HPDE6-E6E7 (cell line): Measurements from ENCODE around the gene TMEM259.
"Not testable (repeated sequence)": the region's sequence is repeated elsewhere in the genome, so short reads cannot be mapped to it uniquely, and the experiment has no call there.

Experiments
- DNase-seq: peaks from one replicate; pipeline ENCODE4 v3.0.0; 2011; ENCODE audit warnings: missing footprints; ENCODE audit errors: extremely low spot score

TMEM259 gene

GRCh38 chr19:1040476-1041271 lies 19.8 kb upstream of the TMEM259 start:
- DNase-seq, result peak; percentile 100

DNA sequence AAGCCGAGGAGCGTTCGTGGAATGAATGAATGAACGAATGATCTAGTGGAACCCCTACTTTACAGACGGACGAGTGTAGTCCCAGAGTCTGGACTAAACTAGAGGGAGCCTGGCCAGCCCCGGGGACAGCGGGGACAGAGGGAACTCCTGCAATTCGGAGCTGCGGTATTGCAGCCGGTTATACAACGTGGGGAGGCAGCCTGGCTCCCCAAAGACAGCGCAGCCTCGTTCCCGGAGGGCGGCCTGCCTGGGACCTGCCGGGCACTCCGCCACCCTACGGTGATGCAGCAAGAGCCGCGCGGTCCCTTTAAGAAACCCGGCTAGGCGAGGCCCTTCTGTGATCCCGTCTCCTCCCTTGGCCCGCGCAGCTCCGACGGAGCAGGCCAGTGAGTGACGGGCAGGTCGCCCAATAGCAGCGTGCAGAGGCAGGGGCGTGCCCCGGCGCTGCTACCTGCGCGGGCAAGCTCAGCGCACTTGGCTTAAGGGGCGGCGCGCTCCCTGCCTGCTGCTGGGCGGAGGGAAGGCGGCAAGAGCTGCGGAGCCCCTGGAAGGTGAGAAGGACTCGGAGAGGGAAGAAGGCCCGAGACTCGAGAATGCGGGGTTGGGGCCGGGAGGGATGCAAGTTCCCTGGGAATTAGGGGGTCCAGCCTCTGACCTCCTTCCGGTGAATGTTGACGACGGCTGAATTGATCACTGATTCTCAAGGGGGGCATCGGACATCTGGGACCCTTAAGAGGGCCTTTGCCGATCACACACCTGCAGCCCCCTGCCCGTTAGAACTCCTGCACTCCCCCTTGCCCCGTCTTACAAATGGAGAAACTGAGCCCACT lies 18.9 kb upstream of the TMEM259 start, which contains the start of gene ABCA7:
ABCA7 (plus strand) TSS at position 462 of the 830 bp plus-strand sequence. CDS start 1,255 bp downstream, outside the sequence.
- peak; percentile 90 for DNase-seq

DNA sequence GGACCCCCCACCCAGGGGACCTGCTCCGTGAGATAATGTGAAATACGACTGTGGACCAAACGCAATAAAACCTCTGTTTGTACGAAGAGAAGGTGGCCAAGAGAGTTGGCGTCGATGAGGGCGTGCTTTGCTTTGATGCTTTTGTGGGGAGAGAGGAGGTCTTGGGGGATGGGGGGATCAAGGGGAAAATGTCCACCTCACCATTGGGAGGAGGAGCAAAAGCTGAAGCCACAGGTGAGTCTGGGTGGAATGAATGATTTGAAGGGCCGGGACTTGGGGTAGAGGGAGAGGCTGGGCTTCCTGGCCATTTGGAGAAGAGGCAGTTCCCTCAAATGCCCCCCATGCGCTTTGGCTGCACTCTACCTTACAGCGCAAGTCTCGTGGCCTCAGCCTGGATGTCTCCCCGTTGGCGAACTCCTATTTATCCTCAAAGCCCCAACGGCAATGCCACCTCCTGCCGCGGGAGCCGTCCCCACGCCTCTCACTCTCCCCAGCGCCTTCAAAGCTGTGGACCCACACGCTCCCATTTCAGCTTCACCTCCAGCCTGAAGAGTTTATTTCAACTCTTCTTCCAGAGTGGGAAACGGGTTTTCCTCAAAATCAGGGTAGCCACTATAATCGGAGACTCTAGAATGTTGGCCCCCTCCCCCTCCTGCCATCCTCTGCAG lies 18.2 kb upstream of the TMEM259 start:
- no peak for DNase-seq

DNA sequence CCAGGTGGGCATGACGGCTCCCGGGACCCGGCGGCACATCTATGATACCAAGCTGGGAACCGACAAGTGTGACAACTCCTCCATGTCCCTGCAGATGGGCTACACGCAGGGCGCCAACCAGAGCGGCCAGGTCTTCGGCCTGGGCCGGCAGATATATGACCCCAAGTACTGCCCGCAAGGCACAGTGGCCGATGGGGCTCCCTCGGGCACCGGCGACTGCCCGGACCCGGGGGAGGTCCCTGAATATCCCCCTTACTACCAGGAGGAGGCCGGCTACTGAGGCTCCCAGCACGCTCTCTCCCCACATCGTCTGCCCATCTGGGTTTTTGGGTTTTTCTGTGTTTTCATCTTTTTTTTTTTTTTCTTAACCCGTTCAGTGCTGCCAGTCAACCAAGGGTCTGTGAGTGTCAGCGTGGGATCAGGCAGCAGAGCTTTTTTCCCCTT lies 16.7 kb upstream of the TMEM259 start:
- DNase-seq, result no peak

GRCh38 chr19:1035998-1036621 lies 15.2 kb upstream of the TMEM259 start:
- no peak for DNase-seq

DNA sequence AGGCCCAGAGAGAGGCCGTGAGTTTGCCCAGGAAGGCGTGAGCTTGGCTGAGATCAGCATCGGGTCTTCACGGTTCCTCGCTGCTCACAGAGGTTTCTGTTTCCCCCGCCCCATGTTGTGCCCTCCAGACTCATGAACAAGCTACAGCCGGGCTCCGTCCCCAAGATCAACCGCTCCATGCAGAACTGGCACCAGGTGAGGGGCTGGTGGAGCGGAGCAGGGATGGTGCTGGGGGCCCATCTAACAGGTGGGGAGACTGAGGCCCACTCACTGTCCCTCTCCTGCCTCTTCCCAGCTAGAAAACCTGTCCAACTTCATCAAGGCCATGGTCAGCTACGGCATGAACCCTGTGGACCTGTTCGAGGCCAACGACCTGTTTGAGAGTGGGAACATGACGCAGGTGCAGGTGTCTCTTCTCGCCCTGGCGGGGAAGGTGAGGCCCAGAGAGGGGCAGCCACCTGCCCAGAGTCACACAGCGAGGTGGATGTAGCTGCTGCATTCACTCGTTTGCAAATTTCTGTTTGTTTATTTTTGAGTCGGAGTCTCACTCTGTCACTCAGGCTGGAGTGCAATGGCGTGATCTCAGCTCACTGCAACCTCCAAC lies 11.4 kb upstream of the TMEM259 start:
- no peak for DNase-seq

- DNase-seq, result peak; percentile 80
These were observed 7.4 kb upstream of the TMEM259 start for GRCh38 chr19:1028062-1028926.

GRCh38 chr19:1027650-1028061 lies 6.7 kb upstream of the TMEM259 start:
- DNase-seq, result peak; percentile 34

DNA sequence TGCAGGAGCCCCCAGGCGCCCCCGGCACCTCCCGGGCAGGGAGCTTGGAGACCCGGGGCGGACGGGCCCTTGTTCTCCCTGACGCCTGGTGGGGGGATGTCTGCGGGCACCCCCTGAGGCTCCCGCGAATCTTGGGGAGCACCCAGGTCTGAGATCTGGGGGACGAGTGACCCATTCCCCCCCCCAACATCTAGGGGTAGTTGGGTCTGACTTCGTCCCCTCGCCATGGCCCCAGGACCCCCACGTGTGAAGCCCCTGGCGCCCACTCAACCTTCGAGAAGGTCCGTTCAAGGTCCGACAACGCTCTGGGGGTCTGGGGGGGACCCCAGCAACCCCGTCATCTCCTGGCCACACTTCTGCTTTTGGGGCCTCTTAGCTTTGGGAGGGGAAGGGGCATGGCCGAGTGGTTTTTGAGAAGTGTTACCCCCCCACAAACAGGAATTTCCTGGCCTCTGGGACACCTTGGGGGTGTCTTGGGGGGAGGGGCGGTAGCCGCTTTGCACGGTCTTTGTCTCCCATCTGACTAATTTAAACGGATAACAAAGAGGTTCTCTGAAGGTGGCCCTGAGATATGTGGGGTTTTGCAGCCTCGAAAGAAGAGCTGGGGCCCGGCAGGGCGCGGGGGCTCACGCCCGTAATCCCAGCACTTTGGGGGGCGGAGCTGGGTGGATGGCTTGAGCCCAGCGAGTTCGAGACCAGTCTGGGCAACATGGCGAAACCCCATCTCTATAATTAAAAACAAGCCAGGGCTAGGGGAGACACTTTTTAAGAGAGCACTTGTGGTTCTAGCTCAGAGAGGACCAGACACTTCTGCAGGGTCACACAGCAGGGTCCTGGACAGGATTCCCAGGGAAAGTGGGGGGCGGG lies 6.1 kb upstream of the TMEM259 start:
- no peak for DNase-seq

- peak; percentile 70 for DNase-seq
These were observed 5.2 kb upstream of the TMEM259 start, which contains the start of gene CNN2 for GRCh38 chr19:1025960-1026782. Gene CNN2 (plus strand): TSS chr19:1026608. CDS start chr19:1026662, 54 bp downstream.

- DNase-seq, result not testable (repeated sequence)
These were observed 4.2 kb upstream of the TMEM259 start for GRCh38 chr19:1025080-1025479.

DNA sequence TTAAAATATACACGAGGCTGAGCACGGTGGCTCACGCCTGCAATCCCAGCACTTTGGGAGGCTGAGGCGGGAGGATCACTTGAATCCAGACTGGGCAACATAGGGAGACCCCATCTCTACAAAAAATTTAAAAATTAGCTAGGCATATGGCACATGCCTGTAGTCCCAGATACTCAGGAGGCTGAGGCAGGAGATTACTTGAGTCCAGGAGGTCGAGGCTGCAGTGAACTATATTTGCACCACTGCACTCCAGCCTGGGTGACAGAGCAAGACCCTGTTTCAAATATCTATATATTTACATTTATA lies 2.9 kb upstream of the TMEM259 start:
- DNase-seq, result not testable (repeated sequence)

DNA sequence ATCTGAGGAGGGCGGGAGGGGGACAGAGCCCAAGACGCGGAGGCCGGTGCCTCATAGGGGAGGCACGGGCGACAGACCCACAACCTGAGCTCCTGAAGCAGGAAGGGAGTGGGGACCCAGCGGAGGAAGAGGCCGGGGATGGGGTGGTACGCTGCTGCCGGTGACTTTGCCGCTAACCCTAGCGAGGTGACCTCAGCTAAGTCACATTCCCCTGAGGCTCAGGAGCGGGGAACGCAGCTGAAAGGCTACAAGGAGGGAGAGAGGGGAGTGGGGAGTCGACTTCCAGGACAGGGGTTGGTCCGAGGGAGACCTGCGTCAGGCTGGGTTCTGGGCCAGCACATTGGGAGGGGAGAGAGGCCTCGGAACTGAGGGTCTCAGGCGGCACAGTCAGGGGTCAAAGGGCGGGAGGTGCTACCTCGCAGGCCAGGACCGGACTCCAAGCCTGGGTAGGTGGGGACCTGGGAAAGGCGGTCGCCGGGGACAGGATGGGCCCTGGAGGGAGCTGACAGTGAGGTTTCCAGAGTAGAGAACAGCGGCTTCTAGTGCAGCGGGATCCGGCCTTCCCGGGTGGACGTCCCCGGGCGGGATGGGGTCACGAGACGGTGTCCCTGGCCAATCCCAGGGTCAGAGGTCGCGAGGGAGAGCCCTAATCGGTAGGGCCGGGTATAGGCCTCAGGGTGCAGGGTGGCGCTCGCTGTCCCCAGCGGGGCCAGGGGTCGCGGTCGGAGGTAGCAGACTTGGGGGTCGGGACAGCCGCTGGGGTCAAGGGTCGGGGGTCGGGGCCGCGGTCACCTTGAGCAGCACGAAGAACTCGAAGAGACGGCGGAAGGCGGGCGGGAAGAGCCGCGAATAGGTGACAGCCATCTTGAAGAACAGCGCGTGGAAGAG lies 699 bp downstream of the TMEM259 start:
- DNase-seq, result no peak

DNA sequence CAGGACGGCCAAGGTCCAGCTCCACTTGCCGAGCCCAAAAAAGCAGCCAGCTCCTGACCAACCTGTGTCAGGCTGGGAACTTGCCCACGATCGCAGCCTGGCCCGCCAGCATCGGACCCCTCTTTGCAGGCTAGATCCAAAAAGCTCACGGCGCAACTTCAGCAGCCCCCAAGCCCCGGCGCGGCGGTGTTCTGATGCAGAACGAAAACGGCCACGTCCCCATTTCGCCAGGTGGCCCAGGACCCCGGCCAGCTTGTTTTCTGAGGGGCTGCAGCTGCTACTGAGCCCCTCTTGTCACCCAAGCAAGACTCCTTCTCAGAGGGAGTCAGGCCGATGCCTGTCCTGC lies 1.3 kb downstream of the TMEM259 start:
- DNase-seq, result no peak

DNA sequence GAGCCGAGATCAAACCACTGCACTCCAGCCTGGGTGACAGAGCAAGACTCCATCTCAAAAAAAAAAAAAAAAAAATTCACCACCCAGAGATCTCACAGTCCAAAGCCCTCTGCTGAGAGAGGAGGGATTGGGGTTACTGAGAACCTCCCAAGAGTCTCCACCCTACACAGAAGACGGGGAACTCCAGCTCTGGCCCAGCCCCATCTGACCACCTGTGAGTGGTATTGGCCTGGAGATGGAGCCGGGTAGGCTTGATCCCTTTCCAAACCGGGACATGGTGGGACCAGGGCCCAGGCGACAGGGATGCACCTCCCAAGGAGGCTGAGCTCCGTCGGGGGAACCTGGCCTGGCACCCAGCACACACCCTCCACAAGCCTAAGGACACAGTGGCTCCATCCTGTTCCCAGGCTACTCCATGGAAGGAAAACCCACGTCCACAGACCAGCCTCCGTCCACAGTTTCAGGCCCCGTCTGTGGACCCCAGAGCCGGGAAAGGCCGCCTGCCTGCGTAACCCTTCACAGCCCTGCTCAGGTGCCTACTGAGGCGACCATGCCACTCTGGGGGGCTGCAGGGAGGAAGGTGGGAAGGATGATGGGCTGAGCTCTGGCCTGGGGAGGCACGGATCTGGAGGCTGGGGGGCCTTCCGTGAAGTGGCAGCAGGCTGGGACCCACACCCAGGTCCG lies 1.8 kb downstream of the TMEM259 start:
- DNase-seq, result no peak

GRCh38 chr19:1018393-1018792 lies 2.5 kb downstream of the TMEM259 start:
- DNase-seq, result no peak

GRCh38 chr19:1017906-1018305 lies 3.0 kb downstream of the TMEM259 start:
- DNase-seq, result no peak
